GM12875 (cell line): ENCODE data around the gene CLSTN2.

Source experiments
- H3K4me3 ChIP-seq: one replicate; pipeline ENCODE4 v1.5.1; 2011; ENCODE audit warnings: low read depth, low read length, control low read depth
- TF ChIP-seq, protein P1 (sequence below): IDR thresholded peaks from 2 replicates; pipeline ENCODE4 v1.5.1; 2011; ENCODE audit warnings: low read depth, mild to moderate bottlenecking, control low read depth, inconsistent platforms, low read length, moderate library complexity, borderline replicate concordance; ENCODE audit not compliant: insufficient read depth

Gene CLSTN2

DNA sequence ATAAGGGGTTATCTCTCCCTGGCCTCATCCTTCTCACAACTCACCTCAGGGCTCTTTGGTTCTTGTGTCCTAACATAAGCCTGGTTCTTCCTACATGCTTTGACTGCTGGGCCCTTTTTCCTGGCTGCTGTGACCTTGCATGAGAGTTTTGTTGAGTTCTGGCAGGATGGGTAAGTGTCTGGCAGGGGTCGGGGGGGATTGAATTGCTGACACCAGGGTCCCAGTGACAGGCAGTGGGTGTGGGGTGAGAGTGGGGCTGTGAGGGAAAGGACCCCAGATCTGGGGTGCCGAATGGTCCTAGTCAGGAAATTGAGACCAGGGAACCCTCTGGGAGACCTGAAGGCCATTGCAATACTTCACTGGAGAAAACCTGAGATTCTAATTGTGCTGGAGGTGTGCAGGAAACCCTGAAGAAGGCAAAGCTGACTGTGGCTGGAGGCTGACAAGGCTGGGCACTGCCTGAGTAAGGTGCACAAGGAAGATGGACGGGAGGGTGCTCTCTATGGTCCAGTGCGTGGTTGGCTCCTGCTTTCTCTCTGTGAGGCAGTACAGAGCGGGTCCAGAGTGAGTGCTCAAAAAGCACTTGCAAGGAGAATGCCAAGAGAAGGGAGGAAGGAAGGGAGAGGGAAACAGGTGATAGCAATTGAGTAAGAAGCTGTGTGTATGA is 76.8 kb downstream of the CLSTN2 start:
- TF ChIP-seq, protein P1, sequence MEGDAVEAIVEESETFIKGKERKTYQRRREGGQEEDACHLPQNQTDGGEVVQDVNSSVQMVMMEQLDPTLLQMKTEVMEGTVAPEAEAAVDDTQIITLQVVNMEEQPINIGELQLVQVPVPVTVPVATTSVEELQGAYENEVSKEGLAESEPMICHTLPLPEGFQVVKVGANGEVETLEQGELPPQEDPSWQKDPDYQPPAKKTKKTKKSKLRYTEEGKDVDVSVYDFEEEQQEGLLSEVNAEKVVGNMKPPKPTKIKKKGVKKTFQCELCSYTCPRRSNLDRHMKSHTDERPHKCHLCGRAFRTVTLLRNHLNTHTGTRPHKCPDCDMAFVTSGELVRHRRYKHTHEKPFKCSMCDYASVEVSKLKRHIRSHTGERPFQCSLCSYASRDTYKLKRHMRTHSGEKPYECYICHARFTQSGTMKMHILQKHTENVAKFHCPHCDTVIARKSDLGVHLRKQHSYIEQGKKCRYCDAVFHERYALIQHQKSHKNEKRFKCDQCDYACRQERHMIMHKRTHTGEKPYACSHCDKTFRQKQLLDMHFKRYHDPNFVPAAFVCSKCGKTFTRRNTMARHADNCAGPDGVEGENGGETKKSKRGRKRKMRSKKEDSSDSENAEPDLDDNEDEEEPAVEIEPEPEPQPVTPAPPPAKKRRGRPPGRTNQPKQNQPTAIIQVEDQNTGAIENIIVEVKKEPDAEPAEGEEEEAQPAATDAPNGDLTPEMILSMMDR, result no peak
- H3K4me3 ChIP-seq, result no peak overlapping the region

DNA sequence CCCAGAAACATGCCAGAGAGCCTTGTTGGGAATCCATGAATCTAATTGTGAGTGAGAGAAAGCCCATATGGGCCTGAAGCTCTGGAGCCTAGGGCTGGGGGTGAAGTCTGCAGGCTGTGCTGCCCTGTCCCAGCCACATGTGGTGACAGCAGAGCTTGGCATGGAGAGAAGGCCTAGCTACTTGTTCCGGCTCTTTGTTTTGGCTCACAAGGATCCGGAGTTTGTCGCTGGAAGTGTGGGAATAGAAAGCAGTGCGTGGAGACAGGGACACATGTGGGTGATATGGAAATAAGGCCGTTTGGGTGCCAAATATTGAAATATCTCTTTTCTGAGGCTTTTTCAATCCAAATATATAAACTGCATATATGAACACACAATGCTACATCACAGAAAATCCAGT is 78.2 kb downstream of the CLSTN2 start:
- no peak overlapping the region for H3K4me3 ChIP-seq
- TF ChIP-seq, protein P1, result no peak

DNA sequence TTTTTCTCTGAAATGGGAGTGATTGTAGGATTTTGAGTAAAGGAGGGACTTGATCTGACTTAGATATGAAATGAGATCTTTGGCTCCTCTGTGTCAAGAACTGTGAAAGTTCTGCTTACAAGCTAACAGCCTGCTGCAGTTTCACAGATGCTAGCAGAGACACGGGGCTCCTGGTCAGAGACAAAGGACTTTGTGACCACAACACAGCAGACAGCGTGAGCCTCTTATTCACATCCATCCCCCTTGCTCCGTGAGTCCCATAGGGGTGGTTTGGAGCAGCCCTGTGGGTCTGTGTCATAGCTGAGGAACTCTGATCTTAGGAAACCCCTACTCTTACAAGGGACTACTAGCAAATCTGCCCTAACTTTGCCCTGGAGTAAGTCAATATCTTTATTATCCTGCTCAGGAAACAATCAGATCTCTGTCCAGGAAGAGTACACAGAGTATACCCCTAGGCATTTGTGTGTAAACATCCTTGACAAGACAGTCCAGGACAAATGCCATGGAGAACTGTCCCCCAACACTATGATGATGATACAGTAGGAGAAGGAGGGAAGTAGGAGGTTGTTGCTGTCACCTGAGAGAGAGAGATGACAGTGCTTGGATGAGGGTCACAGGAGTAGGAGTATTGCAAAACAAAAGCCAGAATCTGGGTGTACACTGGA is 80.0 kb downstream of the CLSTN2 start:
- TF ChIP-seq, protein P1, result no peak
- no peak overlapping the region for H3K4me3 ChIP-seq

DNA sequence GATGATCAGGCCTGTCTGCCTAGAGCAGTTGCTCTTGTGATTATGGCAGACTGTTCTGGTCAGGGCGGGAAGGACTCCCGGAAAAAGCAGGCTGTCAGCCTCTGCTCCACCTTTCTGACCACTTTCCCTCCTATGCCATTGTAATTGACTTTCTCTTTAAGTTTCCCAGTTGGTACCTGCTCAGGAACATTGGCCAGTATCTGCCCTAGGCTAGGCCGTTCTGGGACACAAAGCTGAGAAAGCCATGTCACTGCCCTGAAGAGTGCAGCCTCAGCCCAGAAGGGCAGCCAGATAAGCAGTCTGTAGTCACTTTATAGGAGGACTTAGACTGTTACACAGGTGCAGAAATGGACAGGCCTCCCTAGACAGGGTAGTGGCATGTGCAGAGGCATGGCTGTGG is 80.8 kb downstream of the CLSTN2 start:
- no peak overlapping the region for H3K4me3 ChIP-seq
- TF ChIP-seq, protein P1, result no peak

DNA sequence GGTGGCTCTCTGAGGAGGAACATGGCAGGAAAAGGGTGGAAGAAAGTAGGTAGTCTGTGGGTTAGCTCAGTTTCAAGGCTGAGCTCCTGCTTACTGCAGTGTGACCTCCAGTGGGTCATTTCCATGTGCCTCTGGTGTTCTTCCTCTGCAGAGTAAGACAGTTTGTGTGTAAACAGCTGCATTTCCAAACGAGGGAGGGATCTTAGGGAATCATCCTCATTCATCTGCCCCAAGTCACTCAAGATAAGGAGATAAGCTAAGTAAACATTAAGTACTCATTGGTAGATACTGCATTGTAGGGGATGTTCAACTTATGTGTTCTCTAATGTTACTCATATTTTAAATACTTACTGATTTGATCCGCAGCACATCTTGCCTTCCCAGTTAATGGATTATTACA is 83.6 kb downstream of the CLSTN2 start:
- no peak overlapping the region for H3K4me3 ChIP-seq
- TF ChIP-seq, protein P1, result no peak

DNA sequence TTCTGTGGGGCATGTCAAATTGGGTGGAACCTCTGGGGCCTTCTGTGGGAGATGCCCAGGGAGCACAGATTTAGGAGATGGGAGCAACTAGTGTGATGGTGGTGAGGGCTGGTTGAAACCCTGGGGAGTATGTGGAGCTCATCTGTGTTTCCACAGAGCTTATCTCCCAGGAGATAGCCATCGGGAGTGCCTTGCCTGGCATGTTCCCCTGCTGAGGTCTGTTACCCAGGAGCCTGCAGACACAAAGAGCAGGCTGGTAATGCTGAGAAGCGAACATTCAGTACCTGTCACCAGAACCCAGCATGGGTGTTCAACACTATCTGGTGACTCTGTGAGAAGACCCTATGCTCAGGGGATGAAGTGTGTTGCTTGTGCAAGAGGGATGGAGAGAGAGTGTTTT is 85.0 kb downstream of the CLSTN2 start:
- no peak overlapping the region for H3K4me3 ChIP-seq
- TF ChIP-seq, protein P1, result no peak

DNA sequence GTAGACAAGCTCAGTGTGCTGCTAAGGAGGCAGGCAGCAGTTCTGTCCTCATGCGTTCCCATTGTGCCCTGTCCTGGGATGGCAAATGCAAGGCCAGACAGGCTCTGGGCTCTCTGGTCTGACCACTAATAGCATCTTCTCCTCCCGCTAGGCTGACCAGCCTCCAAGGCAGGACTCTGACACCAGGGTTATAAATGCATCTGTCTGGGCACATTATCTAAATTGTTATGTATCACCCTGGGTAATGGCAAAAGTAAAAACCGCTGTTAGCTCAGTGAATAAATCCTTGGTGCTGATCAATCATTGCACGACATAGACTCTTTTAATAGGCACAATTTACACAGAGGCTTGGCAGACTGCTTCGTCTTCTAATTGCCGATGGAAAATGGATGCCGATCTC is 85.6 kb downstream of the CLSTN2 start:
- H3K4me3 ChIP-seq, result no peak overlapping the region
- TF ChIP-seq, protein P1, result no peak
